Dermis microvascular lymphatic vessel endothelial cell (primary cell): ENCODE data around the gene PDSS2. TPM values are rescaled to one million over a fixed set of nuclear protein-coding genes. Genes with fewer than 3 reads are reported as not detected.
"Not testable (repeated sequence)": the region's sequence is repeated elsewhere in the genome, so short reads cannot be mapped to it uniquely, and the experiment has no call there.

Experiments used
- DNase-seq, 2 donors: peaks; one replicate each; pipeline versions ENCODE4 v3.0.0 to v3.0.0-alpha.2; 2010; ENCODE audit warnings: low read depth in 2 of 2
- total RNA-seq: library from RNA; depleted of rRNA; stranded (reverse); fragments of >200 nt; gene quantifications from 2 replicates; pipeline ENCODE4 v1.2.1, GENCODE V29; 2014

Gene PDSS2
- total RNA-seq, 1 donor from 2014 or later, result 5.5 TPM

GRCh38 chr6:107475360-107475759 is 16.0 kb upstream of the PDSS2 start:
- DNase-seq, result not testable (repeated sequence)

- no peak for DNase-seq
These were observed 14.3 kb upstream of the PDSS2 start for GRCh38 chr6:107473660-107474059.

- no peak for DNase-seq
These were observed 11.0 kb upstream of the PDSS2 start for GRCh38 chr6:107470364-107470763.

- DNase-seq, result no peak
These were observed 6.7 kb upstream of the PDSS2 start for GRCh38 chr6:107466062-107466461.

GRCh38 chr6:107460083-107460631 is 793 bp upstream of the PDSS2 start:
- DNase-seq, result no peak

- peak in 1 of 2 donors; percentile 23 for DNase-seq
These were observed 587 bp downstream of the PDSS2 start for GRCh38 chr6:107458672-107459282.

- DNase-seq, result no peak
These were observed 10.6 kb downstream of the PDSS2 start for GRCh38 chr6:107448776-107449175.

GRCh38 chr6:107447663-107448216 is 11.6 kb downstream of the PDSS2 start:
- DNase-seq, result no peak

- no peak for DNase-seq
These were observed 15.1 kb downstream of the PDSS2 start for GRCh38 chr6:107444277-107444676.

- no peak for DNase-seq
These were observed 15.6 kb downstream of the PDSS2 start for GRCh38 chr6:107443608-107444267.

GRCh38 chr6:107442938-107443607 is 16.3 kb downstream of the PDSS2 start:
- no peak for DNase-seq

GRCh38 chr6:107441682-107442081 is 17.7 kb downstream of the PDSS2 start:
- DNase-seq, result no peak

GRCh38 chr6:107440936-107441335 is 18.4 kb downstream of the PDSS2 start:
- no peak for DNase-seq

GRCh38 chr6:107439406-107439805 is 20.0 kb downstream of the PDSS2 start:
- no peak for DNase-seq

GRCh38 chr6:107437691-107438090 is 21.7 kb downstream of the PDSS2 start:
- DNase-seq, result peak in 1 of 2 donors; percentile 13

- no peak for DNase-seq
These were observed 22.5 kb downstream of the PDSS2 start for GRCh38 chr6:107436881-107437280.

- no peak for DNase-seq
These were observed 23.6 kb downstream of the PDSS2 start for GRCh38 chr6:107435798-107436197.

- no peak for DNase-seq
These were observed 24.6 kb downstream of the PDSS2 start for GRCh38 chr6:107434812-107435211.

GRCh38 chr6:107425951-107426350 is 33.4 kb downstream of the PDSS2 start:
- not testable (repeated sequence) for DNase-seq

GRCh38 chr6:107423474-107423990 is 35.8 kb downstream of the PDSS2 start:
- no peak for DNase-seq

- DNase-seq, result no peak
These were observed 37.6 kb downstream of the PDSS2 start for GRCh38 chr6:107421696-107422256.

- DNase-seq, result peak in 1 of 2 donors; percentile 3
These were observed 39.6 kb downstream of the PDSS2 start for GRCh38 chr6:107419733-107420132.
